ENCODE data around the gene SLC38A11. TPM values are rescaled to one million over a fixed set of nuclear protein-coding genes. Genes with fewer than 3 reads are reported as not detected.

The SLC38A11 gene
- total RNA-seq, 1 experiment from 2014 or later: not detected

DNA sequence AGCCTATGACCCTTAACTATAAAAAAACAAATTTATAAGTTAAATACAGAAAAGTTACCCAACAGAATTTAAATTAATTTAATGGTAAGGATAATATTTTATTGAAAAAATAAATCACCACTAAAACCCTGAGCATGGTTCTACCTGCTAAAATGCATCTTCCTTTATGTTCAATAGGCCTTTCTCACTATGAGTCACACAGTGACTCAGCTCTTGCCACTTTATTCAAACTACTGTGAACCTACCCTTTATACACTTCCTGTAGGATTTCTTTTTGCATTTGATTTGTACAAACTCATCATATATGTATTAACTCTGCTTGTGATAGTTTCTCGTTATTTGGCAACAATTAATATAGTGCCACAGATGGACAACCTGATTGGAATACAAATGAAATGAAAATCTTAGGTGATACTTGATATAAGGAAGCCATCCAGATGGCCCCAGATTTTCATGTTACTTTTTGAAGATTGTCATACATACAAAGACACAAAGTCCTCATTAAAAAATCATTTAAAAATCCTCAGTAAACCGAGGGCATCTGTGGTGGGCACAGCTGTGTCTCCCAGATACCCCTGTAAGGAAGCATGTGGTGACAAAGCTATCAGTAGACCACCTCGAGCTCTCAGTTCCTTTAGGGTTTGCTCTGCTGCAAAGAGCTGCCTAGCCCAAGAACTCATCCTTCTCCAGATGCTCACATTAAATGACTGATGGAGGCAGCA, 58.5 kb downstream of the SLC38A11 start:
- in situ Hi-C loops (cut with HindIII; ENCODE audit: low pct_unique_long_range_greater_than_20kb, low sequenced_read_pairs): no loop called here

DNA sequence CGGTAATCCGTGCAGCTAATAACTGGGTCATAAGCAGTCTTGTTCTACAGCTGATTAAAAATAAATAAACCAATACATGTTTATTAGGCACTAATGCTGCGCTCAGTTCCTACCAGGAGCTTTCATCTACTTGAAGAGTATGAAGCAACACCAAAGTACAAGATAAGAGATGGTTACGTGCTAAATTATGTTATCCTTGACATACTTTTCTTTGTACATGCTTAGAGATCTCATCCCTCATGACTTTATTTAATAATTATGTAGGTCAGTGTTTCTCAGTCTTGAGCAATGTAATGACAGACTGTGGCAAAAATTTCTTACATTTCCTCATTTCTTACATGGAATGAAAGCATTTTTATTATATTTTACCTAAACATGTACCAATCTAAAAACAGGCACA, 59.1 kb downstream of the SLC38A11 start:
- DNase-seq (ENCODE audit: low read depth): no peak
- in situ Hi-C loops (cut with HindIII; ENCODE audit: low pct_unique_long_range_greater_than_20kb, low sequenced_read_pairs): no loop called here

More for the DNA sequence above, 58.5 kb downstream of the SLC38A11 start:
- peak; percentile 64 for DNase-seq (ENCODE audit: low read depth)

DNA sequence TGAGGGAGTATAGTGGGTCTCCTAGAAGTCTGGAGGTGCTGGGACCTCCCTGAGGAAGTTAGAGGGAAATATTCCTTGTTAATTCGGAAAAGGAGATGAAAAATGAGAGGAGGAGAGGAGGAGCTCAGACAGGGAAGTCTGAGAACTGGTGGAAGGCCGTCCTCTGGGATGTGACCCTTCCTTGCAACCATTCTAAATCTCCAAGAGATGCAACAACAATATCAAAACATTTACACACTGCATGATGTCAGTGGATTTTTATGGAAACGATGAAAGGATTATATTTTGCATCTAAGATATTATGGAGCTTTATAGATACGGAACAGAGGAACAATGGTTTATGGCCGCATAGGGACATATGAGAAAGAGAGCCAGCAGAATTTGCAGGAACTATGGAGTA, 63.9 kb downstream of the SLC38A11 start:
- no peak for DNase-seq (ENCODE audit: low read depth)
- in situ Hi-C loops (cut with HindIII; ENCODE audit: low pct_unique_long_range_greater_than_20kb, low sequenced_read_pairs): no loop called here

GRCh38 chr2:164890544-164890943, 64.8 kb downstream of the SLC38A11 start:
- in situ Hi-C loops (cut with HindIII; ENCODE audit: low pct_unique_long_range_greater_than_20kb, low sequenced_read_pairs): no loop called here
- DNase-seq (ENCODE audit: low read depth): no peak

- DNase-seq (ENCODE audit: low read depth): no peak
- in situ Hi-C loops (cut with HindIII; ENCODE audit: low pct_unique_long_range_greater_than_20kb, low sequenced_read_pairs): no loop called here
Observed at GRCh38 chr2:164888592-164888991, 66.7 kb downstream of the SLC38A11 start.

GRCh38 chr2:164887434-164888144, 67.7 kb downstream of the SLC38A11 start:
- in situ Hi-C loops (cut with HindIII; ENCODE audit: low pct_unique_long_range_greater_than_20kb, low sequenced_read_pairs): no loop called here
- DNase-seq (ENCODE audit: low read depth): no peak

GRCh38 chr2:164882276-164882675, 73.0 kb downstream of the SLC38A11 start:
- in situ Hi-C loops (cut with HindIII; ENCODE audit: low pct_unique_long_range_greater_than_20kb, low sequenced_read_pairs): no loop called here
- no peak for DNase-seq (ENCODE audit: low read depth)

- in situ Hi-C loops (cut with HindIII; ENCODE audit: low pct_unique_long_range_greater_than_20kb, low sequenced_read_pairs): no loop called here
- no peak for DNase-seq (ENCODE audit: low read depth)
Observed at GRCh38 chr2:164881524-164881923, 73.8 kb downstream of the SLC38A11 start.

DNA sequence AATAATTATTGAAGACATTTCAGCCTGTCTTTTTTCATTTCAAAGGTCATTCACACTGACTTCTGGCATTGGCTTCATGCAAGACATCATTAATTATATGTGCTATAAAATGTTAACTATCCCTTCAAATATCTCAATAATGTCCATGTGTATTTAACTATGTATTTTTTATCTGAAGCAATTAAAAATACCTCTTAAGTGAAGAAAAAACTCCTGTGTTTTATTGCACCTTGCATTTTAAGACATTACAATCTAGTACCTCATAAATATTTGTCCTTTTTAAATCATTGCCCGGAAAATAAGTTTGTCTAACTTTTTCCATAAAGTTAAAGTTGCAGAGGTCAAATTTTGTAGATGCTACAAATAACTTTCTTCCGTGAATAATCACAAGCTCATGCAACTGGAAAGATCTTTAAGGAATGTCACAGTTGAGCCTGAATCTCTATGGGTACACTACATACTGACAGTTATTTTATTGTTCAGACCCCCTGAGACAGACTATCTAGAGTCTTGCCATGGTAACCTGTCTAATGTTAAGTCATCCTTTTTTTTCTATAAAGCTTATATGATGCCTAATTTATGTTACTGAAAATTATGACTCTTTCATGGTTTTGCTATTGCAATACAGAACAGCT, 75.3 kb downstream of the SLC38A11 start:
- in situ Hi-C loops (cut with HindIII; ENCODE audit: low pct_unique_long_range_greater_than_20kb, low sequenced_read_pairs): no loop called here
- DNase-seq (ENCODE audit: low read depth): no peak

GRCh38 chr2:164877927-164878326, 77.4 kb downstream of the SLC38A11 start:
- in situ Hi-C loops (cut with HindIII; ENCODE audit: low pct_unique_long_range_greater_than_20kb, low sequenced_read_pairs): no loop called here
- DNase-seq (ENCODE audit: low read depth): no peak

DNA sequence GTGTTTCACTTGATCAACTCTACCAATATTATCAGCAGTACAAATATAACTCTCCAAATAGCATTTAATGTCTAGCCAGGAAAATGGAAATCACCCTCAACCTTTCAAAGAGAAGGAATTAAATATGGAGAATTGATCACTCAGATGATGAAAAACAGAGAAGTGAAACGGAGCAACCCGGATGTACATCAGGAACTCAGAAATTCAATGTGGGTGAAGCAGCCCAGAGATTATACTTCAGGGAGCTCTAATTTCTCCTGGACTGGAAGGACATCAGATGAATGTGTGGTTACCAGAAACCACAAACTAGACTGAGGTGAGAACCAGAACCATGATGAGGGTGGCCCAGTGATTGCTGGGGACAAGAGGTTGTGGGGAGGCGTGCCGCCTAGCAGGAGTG, 78.2 kb downstream of the SLC38A11 start:
- in situ Hi-C loops (cut with HindIII; ENCODE audit: low pct_unique_long_range_greater_than_20kb, low sequenced_read_pairs): no loop called here
- no peak for DNase-seq (ENCODE audit: low read depth)

- in situ Hi-C loops (cut with HindIII; ENCODE audit: low pct_unique_long_range_greater_than_20kb, low sequenced_read_pairs): no loop called here
- DNase-seq (ENCODE audit: low read depth): no peak
Observed at GRCh38 chr2:164875334-164876205, 79.8 kb downstream of the SLC38A11 start.

- DNase-seq (ENCODE audit: low read depth): no peak
- in situ Hi-C loops (cut with HindIII; ENCODE audit: low pct_unique_long_range_greater_than_20kb, low sequenced_read_pairs): no loop called here
Observed at GRCh38 chr2:164873210-164873908, 82.0 kb downstream of the SLC38A11 start.

DNA sequence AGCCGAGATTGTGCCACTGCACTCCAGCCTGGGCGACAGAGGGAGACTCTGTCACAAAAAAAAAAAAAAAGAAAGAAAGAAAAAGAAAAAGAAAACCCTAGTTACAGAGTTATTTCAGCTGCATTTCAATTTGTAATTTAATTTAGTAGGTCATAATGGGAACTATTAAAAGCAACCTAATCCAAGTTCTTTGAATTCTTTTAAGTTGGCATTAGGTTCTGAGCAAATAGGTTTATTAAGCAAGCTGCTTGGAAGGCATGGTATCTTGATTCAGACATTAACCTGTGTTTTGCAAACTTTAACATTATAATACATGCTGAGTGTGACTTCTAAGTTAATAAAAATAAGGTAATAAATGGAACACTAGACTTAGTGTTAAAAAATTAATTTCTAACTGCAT, 83.9 kb downstream of the SLC38A11 start:
- no peak for DNase-seq (ENCODE audit: low read depth)
- in situ Hi-C loops (cut with HindIII; ENCODE audit: low pct_unique_long_range_greater_than_20kb, low sequenced_read_pairs): no loop called here

GRCh38 chr2:164869420-164869772, 85.9 kb downstream of the SLC38A11 start:
- in situ Hi-C loops (cut with HindIII; ENCODE audit: low pct_unique_long_range_greater_than_20kb, low sequenced_read_pairs): no loop called here
- DNase-seq (ENCODE audit: low read depth): no peak

DNA sequence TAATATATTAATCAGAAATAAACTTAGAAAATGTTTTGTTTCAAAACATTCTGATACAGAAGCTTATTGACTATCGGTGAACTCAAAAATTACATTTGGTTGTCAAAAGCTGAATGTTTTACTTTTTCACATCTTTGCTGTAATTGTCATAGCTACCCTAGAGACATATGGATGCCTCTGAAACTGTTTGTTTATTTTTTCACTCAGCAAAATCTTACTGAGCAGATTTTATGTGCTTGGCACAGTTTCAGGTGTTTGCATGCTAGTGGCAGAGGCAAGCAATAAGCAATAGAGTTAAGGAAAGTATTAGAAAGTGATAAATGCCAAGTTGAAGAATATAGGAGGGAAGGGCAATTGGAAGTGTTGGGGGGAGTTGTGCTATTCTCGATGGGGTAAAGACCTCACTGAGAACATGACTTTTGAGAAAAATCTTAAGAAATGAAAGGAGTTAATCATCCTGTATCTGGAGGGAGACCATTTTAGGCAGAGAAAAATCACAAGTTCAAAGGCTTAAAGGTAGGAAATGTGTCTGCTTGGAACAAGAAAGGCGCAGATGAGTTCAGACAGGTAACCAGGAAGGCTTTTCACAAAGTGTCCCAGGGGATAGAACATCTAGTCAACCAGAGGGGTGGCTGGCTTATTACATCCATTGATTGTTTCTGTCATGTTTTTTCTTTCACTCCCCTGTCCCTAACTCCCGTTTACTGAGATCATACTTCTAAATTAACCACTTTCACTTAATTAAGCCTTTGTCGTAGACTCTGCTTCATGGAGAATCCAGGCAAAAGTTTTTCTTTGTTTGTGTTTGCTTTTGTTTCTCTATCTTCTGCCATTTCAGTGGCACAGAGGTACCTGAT, 86.5 kb downstream of the SLC38A11 start:
- no peak for DNase-seq (ENCODE audit: low read depth)

GRCh38 chr2:164867779-164868397, 87.4 kb downstream of the SLC38A11 start:
- no peak for DNase-seq (ENCODE audit: low read depth)

More for the DNA sequence above, 86.5 kb downstream of the SLC38A11 start:
- in situ Hi-C loops (cut with HindIII; ENCODE audit: low pct_unique_long_range_greater_than_20kb, low sequenced_read_pairs): no loop called here

More at GRCh38 chr2:164867779-164868397, 87.4 kb downstream of the SLC38A11 start:
- in situ Hi-C loops (cut with HindIII; ENCODE audit: low pct_unique_long_range_greater_than_20kb, low sequenced_read_pairs): no loop called here

Data from Caki2 (cell line).